PC-3 (cell line): ENCODE results near the gene ECEL1.

Experiments used
- EZH2 ChIP-seq: fragments of 300-600 bp; sonication (generic); IDR thresholded peaks from one replicate; pipeline ENCODE4 v1.6.1; 2017; ENCODE audit warnings: antibody characterized with exemption, mild to moderate bottlenecking, low read length; ENCODE audit not compliant: unreplicated experiment
- TF ChIP-seq, protein P1 (sequence below): fragments of 300-600 bp; sonication (generic); conservative IDR thresholded peaks from 2 replicates; pipeline ENCODE4 v1.5.1; 2017; ENCODE audit warnings: antibody characterized with exemption, low read depth, mild to moderate bottlenecking, low read length

DNA sequence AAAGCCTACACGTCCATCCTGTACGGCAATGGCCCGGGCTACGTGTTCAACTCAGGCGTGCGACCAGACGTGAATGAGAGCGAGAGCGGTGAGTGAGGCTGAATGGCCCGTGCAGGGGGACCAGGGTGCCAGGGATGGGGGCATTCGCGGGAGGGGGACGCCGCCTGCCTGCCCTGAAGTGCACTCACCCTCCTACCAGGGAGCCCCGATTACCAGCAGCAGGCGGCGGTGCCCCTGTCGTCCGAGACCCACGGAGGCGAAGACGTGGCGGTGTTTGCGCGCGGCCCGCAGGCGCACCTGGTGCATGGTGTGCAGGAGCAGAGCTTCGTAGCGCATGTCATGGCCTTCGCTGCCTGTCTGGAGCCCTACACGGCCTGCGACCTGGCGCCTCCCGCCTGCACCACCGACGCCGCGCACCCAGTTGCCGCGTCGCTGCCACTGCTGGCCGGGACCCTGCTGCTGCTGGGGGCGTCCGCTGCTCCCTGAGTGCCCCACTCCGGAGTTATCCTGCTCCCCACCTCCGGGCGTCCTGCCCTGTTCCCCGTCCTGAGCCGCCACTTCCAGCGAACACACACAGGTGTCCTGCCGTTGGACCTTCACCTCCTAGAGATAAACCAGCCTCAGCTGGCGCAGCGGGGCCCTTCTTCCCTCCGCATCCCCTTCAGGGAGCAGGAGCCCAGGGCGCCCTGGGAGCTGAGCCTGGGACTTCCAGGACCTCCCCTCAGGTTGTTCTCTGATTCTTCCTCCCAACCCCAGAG, 28.8 kb downstream of the ECEL1 start:
- TF ChIP-seq, protein P1, sequence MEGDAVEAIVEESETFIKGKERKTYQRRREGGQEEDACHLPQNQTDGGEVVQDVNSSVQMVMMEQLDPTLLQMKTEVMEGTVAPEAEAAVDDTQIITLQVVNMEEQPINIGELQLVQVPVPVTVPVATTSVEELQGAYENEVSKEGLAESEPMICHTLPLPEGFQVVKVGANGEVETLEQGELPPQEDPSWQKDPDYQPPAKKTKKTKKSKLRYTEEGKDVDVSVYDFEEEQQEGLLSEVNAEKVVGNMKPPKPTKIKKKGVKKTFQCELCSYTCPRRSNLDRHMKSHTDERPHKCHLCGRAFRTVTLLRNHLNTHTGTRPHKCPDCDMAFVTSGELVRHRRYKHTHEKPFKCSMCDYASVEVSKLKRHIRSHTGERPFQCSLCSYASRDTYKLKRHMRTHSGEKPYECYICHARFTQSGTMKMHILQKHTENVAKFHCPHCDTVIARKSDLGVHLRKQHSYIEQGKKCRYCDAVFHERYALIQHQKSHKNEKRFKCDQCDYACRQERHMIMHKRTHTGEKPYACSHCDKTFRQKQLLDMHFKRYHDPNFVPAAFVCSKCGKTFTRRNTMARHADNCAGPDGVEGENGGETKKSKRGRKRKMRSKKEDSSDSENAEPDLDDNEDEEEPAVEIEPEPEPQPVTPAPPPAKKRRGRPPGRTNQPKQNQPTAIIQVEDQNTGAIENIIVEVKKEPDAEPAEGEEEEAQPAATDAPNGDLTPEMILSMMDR = no peak
- TF ChIP-seq EZH2 = no peak
